GM13976 (cell line): ENCODE measurements around the gene HSD11B1.

Source experiments
- DNase-seq: peaks from one replicate; pipeline ENCODE4 v3.0.0; 2012; ENCODE audit warnings: low spot score
- in situ Hi-C: fragments of 300-500 bp; cut with MboI; formaldehyde crosslinking; loops from one replicate; pipeline ENCODE4 v1.12.0; 2022; ENCODE audit warnings: low sequenced_read_pairs, mixed read lengths, inconsistent platforms; ENCODE audit not compliant: unreplicated experiment
- TF ChIP-seq, protein P1 (sequence below): IDR thresholded peaks from 2 replicates; pipeline ENCODE4 v1.5.1; 2012; ENCODE audit warnings: borderline replicate concordance, mild to moderate bottlenecking; ENCODE audit not compliant: insufficient read depth; ENCODE audit errors: extremely low read depth, missing control alignments, control extremely low read depth

HSD11B1 gene

DNA sequence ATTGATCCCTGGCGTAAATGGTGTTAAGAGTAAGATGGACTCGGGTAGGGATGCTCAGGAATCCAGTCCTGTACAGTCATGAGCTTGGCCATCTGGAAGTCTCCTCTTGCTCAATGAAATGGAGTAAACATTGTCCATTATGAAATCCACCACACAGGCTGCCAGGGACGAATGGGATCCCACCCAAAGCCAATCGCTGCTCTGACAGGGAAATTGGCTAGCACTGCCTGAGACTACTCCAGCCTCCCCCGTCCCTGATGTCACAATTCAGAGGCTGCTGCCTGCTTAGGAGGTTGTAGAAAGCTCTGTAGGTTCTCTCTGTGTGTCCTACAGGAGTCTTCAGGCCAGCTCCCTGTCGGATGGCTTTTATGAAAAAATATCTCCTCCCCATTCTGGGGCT, at the start of gene HSD11B1:
TSS of gene HSD11B1 (plus strand) at position 263 of the 400 bp plus-strand sequence. CDS start at position 360, 97 bp downstream.
- in situ Hi-C loops: no loop called here
- DNase-seq: no peak
- TF ChIP-seq, protein P1, sequence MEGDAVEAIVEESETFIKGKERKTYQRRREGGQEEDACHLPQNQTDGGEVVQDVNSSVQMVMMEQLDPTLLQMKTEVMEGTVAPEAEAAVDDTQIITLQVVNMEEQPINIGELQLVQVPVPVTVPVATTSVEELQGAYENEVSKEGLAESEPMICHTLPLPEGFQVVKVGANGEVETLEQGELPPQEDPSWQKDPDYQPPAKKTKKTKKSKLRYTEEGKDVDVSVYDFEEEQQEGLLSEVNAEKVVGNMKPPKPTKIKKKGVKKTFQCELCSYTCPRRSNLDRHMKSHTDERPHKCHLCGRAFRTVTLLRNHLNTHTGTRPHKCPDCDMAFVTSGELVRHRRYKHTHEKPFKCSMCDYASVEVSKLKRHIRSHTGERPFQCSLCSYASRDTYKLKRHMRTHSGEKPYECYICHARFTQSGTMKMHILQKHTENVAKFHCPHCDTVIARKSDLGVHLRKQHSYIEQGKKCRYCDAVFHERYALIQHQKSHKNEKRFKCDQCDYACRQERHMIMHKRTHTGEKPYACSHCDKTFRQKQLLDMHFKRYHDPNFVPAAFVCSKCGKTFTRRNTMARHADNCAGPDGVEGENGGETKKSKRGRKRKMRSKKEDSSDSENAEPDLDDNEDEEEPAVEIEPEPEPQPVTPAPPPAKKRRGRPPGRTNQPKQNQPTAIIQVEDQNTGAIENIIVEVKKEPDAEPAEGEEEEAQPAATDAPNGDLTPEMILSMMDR: no peak

GRCh38 chr1:209655411-209656231, 49.0 kb upstream of the HSD11B1 start:
- in situ Hi-C loops: no loop called here
- TF ChIP-seq, protein P1: no peak
- no peak for DNase-seq

- peak; percentile 54 for DNase-seq
- TF ChIP-seq, protein P1: no peak
- in situ Hi-C loops: no loop called here
These were observed 47.3 kb upstream of the HSD11B1 start for GRCh38 chr1:209657140-209657879.

DNA sequence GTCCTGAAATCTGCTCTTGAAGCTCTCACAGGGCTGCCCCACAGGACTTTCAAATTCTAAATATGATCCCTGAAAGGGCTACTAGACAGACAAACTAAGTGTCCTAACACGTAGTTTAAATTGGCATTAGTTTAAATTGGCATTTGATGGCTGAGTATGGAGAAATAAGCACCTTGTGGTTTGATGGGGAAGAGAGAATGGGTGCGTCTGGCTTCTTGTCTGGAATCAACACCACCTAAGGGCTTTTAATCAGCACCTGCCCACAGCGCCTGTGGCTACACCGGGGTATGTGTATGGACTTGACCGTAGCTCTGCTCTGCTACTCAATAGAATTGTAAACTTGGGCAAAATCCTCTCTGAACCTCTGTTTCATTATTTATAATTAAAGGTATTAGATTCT, 46.7 kb upstream of the HSD11B1 start:
- in situ Hi-C loops: no loop called here
- TF ChIP-seq, protein P1: no peak
- DNase-seq: no peak

GRCh38 chr1:209659909-209660308, 44.7 kb upstream of the HSD11B1 start:
- in situ Hi-C loops: no loop called here
- peak; percentile 55 for DNase-seq

DNA sequence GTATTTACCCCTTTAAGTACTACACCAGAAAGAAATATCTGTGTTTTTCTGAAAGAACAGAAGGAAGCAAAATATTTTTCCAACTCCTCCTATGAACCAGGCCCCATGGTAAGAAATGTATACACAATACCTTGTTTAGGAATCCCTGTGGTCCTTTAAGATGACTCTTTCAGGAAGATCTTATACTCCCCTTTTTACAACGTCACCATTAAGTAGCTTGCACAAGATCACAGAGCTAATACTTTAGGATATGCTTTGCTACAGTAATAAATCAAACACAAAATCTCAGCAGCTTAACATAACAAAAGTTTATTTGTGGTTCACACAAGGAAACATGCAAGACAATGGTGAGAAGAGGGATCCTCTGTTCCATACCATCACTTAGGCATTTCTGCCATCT, 43.6 kb upstream of the HSD11B1 start:
- in situ Hi-C loops: no loop called here
- TF ChIP-seq, protein P1: no peak
- no peak for DNase-seq

More at GRCh38 chr1:209659909-209660308, 44.7 kb upstream of the HSD11B1 start:
- TF ChIP-seq, protein P1: no peak
